Measurements from ENCODE around the gene EEF1AKMT4.
"Not testable (repeated sequence)": the region's sequence is repeated elsewhere in the genome, so short reads cannot be mapped to it uniquely, and the experiment has no call there.

Gene EEF1AKMT4

GRCh38 chr3:184261854-184262763, 12.6 kb downstream of the EEF1AKMT4 start:
- peaks cover 16% of the 10 kb centered on the region for H3K36me3 Mint-ChIP-seq
- H3K27ac Mint-ChIP-seq, result peak overlapping the region; percentile 64
- peak overlapping the region; percentile 85 for H3K4me3 Mint-ChIP-seq
- no peaks in the 10 kb centered on the region for H3K9me3 Mint-ChIP-seq
- peaks cover 29% of the 10 kb centered on the region for H3K4me1 Mint-ChIP-seq
- ATAC-seq (peak; percentile 47), DNase-seq (ENCODE audit: low spot score in 2 of 2) (peak in 1 of 2 donors; percentile 16)

GRCh38 chr3:184262764-184263179, 13.3 kb downstream of the EEF1AKMT4 start:
- H3K4me3 Mint-ChIP-seq, result peak overlapping the region; percentile 85
- H3K27ac Mint-ChIP-seq, result peak overlapping the region; percentile 64
- DNase-seq (ENCODE audit: low spot score in 2 of 2) (no peak), ATAC-seq (no peak)
- no peaks in the 10 kb centered on the region for H3K9me3 Mint-ChIP-seq
- peaks cover 16% of the 10 kb centered on the region for H3K36me3 Mint-ChIP-seq
- peaks cover 29% of the 10 kb centered on the region for H3K4me1 Mint-ChIP-seq

- H3K9me3 Mint-ChIP-seq; H3K27ac Mint-ChIP-seq; H3K36me3 Mint-ChIP-seq; ATAC-seq; DNase-seq (ENCODE audit: low spot score in 2 of 2); H3K4me1 Mint-ChIP-seq; H3K4me3 Mint-ChIP-seq: not testable (repeated sequence)
Observed at GRCh38 chr3:184267249-184267648, 17.8 kb downstream of the EEF1AKMT4 start.

- Mint-ChIP-seq H3K9me3 (no peaks in the 10 kb centered on the region), H3K27ac (no peak overlapping the region), H3K4me3 (no peak overlapping the region), H3K36me3 (no peaks in the 10 kb centered on the region), H3K4me1 (peaks cover 7% of the 10 kb centered on the region)
- DNase-seq (ENCODE audit: low spot score in 2 of 2) (no peak), ATAC-seq (no peak)
Observed at GRCh38 chr3:184272269-184272668, 22.8 kb downstream of the EEF1AKMT4 start.

- DNase-seq (ENCODE audit: low spot score in 2 of 2), result no peak
- peak overlapping the region; percentile 6 for H3K4me3 Mint-ChIP-seq
- peaks cover 7% of the 10 kb centered on the region for H3K4me1 Mint-ChIP-seq
- no peaks in the 10 kb centered on the region for H3K36me3 Mint-ChIP-seq
- no peaks in the 10 kb centered on the region for H3K9me3 Mint-ChIP-seq
- no peak for ATAC-seq
- no peak overlapping the region for H3K27ac Mint-ChIP-seq
Observed at GRCh38 chr3:184275381-184275701, 25.9 kb downstream of the EEF1AKMT4 start.

- peak within 1 kb of the TSS; percentile 6 for H3K4me3 Mint-ChIP-seq
Observed at GRCh38 chr3:184275961-184276910, 26.8 kb downstream of the EEF1AKMT4 start, which contains the start of gene ECE2. Gene ECE2 (plus strand): TSS chr3:184276022. CDS start chr3:184276154, 132 bp downstream.

GRCh38 chr3:184277366-184277765, 27.9 kb downstream of the EEF1AKMT4 start:
- no peak overlapping the region for H3K27ac Mint-ChIP-seq
- no peak for ATAC-seq
- no peak for DNase-seq (ENCODE audit: low spot score in 2 of 2)
- no peak overlapping the region for H3K4me3 Mint-ChIP-seq
- no peaks in the 10 kb centered on the region for H3K9me3 Mint-ChIP-seq
- H3K4me1 Mint-ChIP-seq, result peaks cover 7% of the 10 kb centered on the region
- H3K36me3 Mint-ChIP-seq, result no peaks in the 10 kb centered on the region

More at GRCh38 chr3:184275961-184276910, 26.8 kb downstream of the EEF1AKMT4 start, which contains the start of gene ECE2:
- no peaks in the 10 kb centered on the region for H3K9me3 Mint-ChIP-seq
- H3K27ac Mint-ChIP-seq, result no peak within 1 kb of the TSS
- DNase-seq (ENCODE audit: low spot score in 2 of 2) (no peak), ATAC-seq (no peak)
- peaks cover 7% of the 10 kb centered on the region for H3K4me1 Mint-ChIP-seq
- no peaks in the 10 kb centered on the region for H3K36me3 Mint-ChIP-seq

- DNase-seq (ENCODE audit: low spot score in 2 of 2) (no peak), ATAC-seq (no peak)
- H3K27ac Mint-ChIP-seq, result no peak overlapping the region
- H3K9me3 Mint-ChIP-seq, result no peaks in the 10 kb centered on the region
- H3K36me3 Mint-ChIP-seq, result peaks cover 4% of the 10 kb centered on the region
- H3K4me3 Mint-ChIP-seq, result no peak overlapping the region
- H3K4me1 Mint-ChIP-seq, result no peaks in the 10 kb centered on the region
Observed at GRCh38 chr3:184282941-184283340, 33.5 kb downstream of the EEF1AKMT4 start.

- H3K27ac Mint-ChIP-seq, result no peak overlapping the region
- no peak for ATAC-seq
- DNase-seq (ENCODE audit: low spot score in 2 of 2), result no peak
- H3K4me1 Mint-ChIP-seq, result no peaks in the 10 kb centered on the region
- peaks cover 4% of the 10 kb centered on the region for H3K36me3 Mint-ChIP-seq
- no peaks in the 10 kb centered on the region for H3K9me3 Mint-ChIP-seq
- no peak overlapping the region for H3K4me3 Mint-ChIP-seq
Observed at GRCh38 chr3:184283681-184284080, 34.2 kb downstream of the EEF1AKMT4 start.

- H3K27ac Mint-ChIP-seq, result no peak overlapping the region
- no peak overlapping the region for H3K4me3 Mint-ChIP-seq
- DNase-seq (ENCODE audit: low spot score in 2 of 2), result no peak
- no peaks in the 10 kb centered on the region for H3K4me1 Mint-ChIP-seq
- H3K36me3 Mint-ChIP-seq, result peaks cover 4% of the 10 kb centered on the region
- peak; percentile 55 for ATAC-seq
- no peaks in the 10 kb centered on the region for H3K9me3 Mint-ChIP-seq
Observed at GRCh38 chr3:184284696-184285095, 35.2 kb downstream of the EEF1AKMT4 start.

- no peaks in the 10 kb centered on the region for H3K4me1 Mint-ChIP-seq
- DNase-seq (ENCODE audit: low spot score in 2 of 2) (peak; percentile 51 to 83), ATAC-seq (peak; percentile 69)
- no peak overlapping the region for H3K27ac Mint-ChIP-seq
- peaks cover 4% of the 10 kb centered on the region for H3K36me3 Mint-ChIP-seq
- H3K9me3 Mint-ChIP-seq, result no peaks in the 10 kb centered on the region
- H3K4me3 Mint-ChIP-seq, result no peak overlapping the region
Observed at GRCh38 chr3:184289426-184289938, 40.0 kb downstream of the EEF1AKMT4 start.

- peaks cover 4% of the 10 kb centered on the region for H3K36me3 Mint-ChIP-seq
- H3K4me3 Mint-ChIP-seq, result no peak overlapping the region
- no peak for ATAC-seq
- H3K9me3 Mint-ChIP-seq, result no peaks in the 10 kb centered on the region
- no peaks in the 10 kb centered on the region for H3K4me1 Mint-ChIP-seq
- no peak overlapping the region for H3K27ac Mint-ChIP-seq
- DNase-seq (ENCODE audit: low spot score in 2 of 2), result no peak
Observed at GRCh38 chr3:184290331-184290730, 40.9 kb downstream of the EEF1AKMT4 start.

GRCh38 chr3:184291044-184291737, 41.7 kb downstream of the EEF1AKMT4 start:
- Mint-ChIP-seq H3K4me3 (no peak overlapping the region), H3K27ac (no peak overlapping the region), H3K36me3 (peaks cover 4% of the 10 kb centered on the region), H3K4me1 (no peaks in the 10 kb centered on the region), H3K9me3 (no peaks in the 10 kb centered on the region)
- DNase-seq (ENCODE audit: low spot score in 2 of 2) (no peak), ATAC-seq (no peak)

GRCh38 chr3:184291738-184292445, 42.4 kb downstream of the EEF1AKMT4 start:
- no peak for ATAC-seq
- no peak for DNase-seq (ENCODE audit: low spot score in 2 of 2)
- H3K27ac Mint-ChIP-seq, result no peak overlapping the region
- H3K4me1 Mint-ChIP-seq, result no peaks in the 10 kb centered on the region
- H3K4me3 Mint-ChIP-seq, result no peak overlapping the region
- peaks cover under 1% of the 10 kb centered on the region for H3K36me3 Mint-ChIP-seq
- H3K9me3 Mint-ChIP-seq, result no peaks in the 10 kb centered on the region
